GM18526 (cell line): ENCODE measurements around the gene FLT3.

Experiments used
- POLR2A ChIP-seq: IDR thresholded peaks from 3 replicates; pipeline ENCODE4 v1.6.1; 2011; ENCODE audit not compliant: insufficient read length; ENCODE audit errors: extremely low read depth

The FLT3 gene

GRCh38 chr13:28117689-28118377, 17.5 kb upstream of the FLT3 start:
- no peak for TF ChIP-seq POLR2A

GRCh38 chr13:28116736-28117135, 16.4 kb upstream of the FLT3 start:
- no peak for TF ChIP-seq POLR2A

- no peak for TF ChIP-seq POLR2A
Observed at GRCh38 chr13:28110414-28110813, 10.0 kb upstream of the FLT3 start.

GRCh38 chr13:28106976-28107375, 6.6 kb upstream of the FLT3 start:
- TF ChIP-seq POLR2A = no peak

- TF ChIP-seq POLR2A = no peak
Observed at GRCh38 chr13:28099396-28100149, 803 bp downstream of the FLT3 start.

- no peak for TF ChIP-seq POLR2A
Observed at GRCh38 chr13:28097503-28097902, 2.9 kb downstream of the FLT3 start.

- no peak for TF ChIP-seq POLR2A
Observed at GRCh38 chr13:28094306-28094705, 6.1 kb downstream of the FLT3 start.

- TF ChIP-seq POLR2A = no peak
Observed at GRCh38 chr13:28093881-28094280, 6.5 kb downstream of the FLT3 start.

GRCh38 chr13:28092431-28092830, 7.9 kb downstream of the FLT3 start:
- TF ChIP-seq POLR2A = no peak

- no peak for TF ChIP-seq POLR2A
Observed at GRCh38 chr13:28089065-28089464, 11.3 kb downstream of the FLT3 start.

GRCh38 chr13:28077231-28077630, 23.1 kb downstream of the FLT3 start:
- TF ChIP-seq POLR2A = no peak

- TF ChIP-seq POLR2A = no peak
Observed at GRCh38 chr13:28071424-28071823, 29.0 kb downstream of the FLT3 start.

GRCh38 chr13:28067491-28067890, 32.9 kb downstream of the FLT3 start:
- no peak for TF ChIP-seq POLR2A

GRCh38 chr13:28058866-28059613, 41.3 kb downstream of the FLT3 start:
- TF ChIP-seq POLR2A = no peak

GRCh38 chr13:28056970-28057712, 43.2 kb downstream of the FLT3 start:
- TF ChIP-seq POLR2A = no peak
